MM.1S (cell line): ENCODE results near the gene PIK3R2.

Source experiments
- EZH2 ChIP-seq: fragments of 300-600 bp; sonication (generic); optimal IDR thresholded peaks from 2 replicates; pipeline ENCODE3; 2017; ENCODE audit warnings: low read depth, mild to moderate bottlenecking, antibody characterized with exemption, low read length, mixed read lengths
- EZH2phosphoT487 ChIP-seq: fragments of 300-600 bp; sonication (generic); IDR thresholded peaks from 2 replicates; pipeline ENCODE4 v1.6.1; 2018; ENCODE audit warnings: antibody characterized with exemption, low read length
- TF ChIP-seq, protein P1 (sequence below): fragments of 300-600 bp; sonication (generic); IDR thresholded peaks from 2 replicates; pipeline ENCODE4 v1.5.1; 2016; ENCODE audit warnings: antibody characterized with exemption, low read length, mixed read lengths

- TF ChIP-seq, protein P1, sequence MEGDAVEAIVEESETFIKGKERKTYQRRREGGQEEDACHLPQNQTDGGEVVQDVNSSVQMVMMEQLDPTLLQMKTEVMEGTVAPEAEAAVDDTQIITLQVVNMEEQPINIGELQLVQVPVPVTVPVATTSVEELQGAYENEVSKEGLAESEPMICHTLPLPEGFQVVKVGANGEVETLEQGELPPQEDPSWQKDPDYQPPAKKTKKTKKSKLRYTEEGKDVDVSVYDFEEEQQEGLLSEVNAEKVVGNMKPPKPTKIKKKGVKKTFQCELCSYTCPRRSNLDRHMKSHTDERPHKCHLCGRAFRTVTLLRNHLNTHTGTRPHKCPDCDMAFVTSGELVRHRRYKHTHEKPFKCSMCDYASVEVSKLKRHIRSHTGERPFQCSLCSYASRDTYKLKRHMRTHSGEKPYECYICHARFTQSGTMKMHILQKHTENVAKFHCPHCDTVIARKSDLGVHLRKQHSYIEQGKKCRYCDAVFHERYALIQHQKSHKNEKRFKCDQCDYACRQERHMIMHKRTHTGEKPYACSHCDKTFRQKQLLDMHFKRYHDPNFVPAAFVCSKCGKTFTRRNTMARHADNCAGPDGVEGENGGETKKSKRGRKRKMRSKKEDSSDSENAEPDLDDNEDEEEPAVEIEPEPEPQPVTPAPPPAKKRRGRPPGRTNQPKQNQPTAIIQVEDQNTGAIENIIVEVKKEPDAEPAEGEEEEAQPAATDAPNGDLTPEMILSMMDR: no peak
- no peak for TF ChIP-seq EZH2
- no peak for TF ChIP-seq EZH2phosphoT487
Measured at GRCh38 chr19:18216789-18217188, 63.8 kb downstream of the PIK3R2 start.
